ENCODE results near the gene CA10.

The CA10 gene

GRCh38 chr17:51598824-51599223 lies 559.7 kb downstream of the CA10 start:
- TF ChIP-seq, protein P1, sequence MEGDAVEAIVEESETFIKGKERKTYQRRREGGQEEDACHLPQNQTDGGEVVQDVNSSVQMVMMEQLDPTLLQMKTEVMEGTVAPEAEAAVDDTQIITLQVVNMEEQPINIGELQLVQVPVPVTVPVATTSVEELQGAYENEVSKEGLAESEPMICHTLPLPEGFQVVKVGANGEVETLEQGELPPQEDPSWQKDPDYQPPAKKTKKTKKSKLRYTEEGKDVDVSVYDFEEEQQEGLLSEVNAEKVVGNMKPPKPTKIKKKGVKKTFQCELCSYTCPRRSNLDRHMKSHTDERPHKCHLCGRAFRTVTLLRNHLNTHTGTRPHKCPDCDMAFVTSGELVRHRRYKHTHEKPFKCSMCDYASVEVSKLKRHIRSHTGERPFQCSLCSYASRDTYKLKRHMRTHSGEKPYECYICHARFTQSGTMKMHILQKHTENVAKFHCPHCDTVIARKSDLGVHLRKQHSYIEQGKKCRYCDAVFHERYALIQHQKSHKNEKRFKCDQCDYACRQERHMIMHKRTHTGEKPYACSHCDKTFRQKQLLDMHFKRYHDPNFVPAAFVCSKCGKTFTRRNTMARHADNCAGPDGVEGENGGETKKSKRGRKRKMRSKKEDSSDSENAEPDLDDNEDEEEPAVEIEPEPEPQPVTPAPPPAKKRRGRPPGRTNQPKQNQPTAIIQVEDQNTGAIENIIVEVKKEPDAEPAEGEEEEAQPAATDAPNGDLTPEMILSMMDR (conservative IDR thresholded peaks at IDR 0.05): no peak
- H3K27ac ChIP-seq: no peak overlapping the region

DNA sequence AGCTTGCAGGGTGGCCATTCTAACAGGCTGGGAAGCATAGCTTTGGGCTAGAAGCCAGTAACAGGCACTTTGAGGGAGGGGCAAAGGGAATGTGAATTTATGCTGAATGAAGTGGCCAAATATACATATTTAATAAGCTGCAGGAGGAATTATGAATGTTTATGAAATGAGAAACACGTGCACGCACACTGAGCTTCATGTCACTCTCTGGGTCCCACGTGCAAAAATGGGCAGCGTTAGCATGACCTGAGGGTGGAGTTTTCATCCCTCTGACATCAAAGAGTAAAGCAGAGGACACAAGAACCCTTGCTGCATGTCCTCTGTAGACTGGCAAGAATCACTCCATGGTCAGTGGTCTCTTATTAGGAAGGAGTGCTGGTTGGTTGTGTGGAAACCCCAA lies 561.2 kb downstream of the CA10 start:
- TF ChIP-seq, protein P1 (conservative IDR thresholded peaks at IDR 0.05): no peak

GRCh38 chr17:51595826-51596398 lies 562.6 kb downstream of the CA10 start:
- no peak overlapping the region for H3K27ac ChIP-seq
- TF ChIP-seq, protein P1 (conservative IDR thresholded peaks at IDR 0.05): no peak

More for the DNA sequence above, 561.2 kb downstream of the CA10 start:
- H3K27ac ChIP-seq: no peak overlapping the region

GRCh38 chr17:51590071-51590656 lies 568.4 kb downstream of the CA10 start:
- no peak overlapping the region for H3K27ac ChIP-seq
- TF ChIP-seq, protein P1 (conservative IDR thresholded peaks at IDR 0.05): no peak

- no peak overlapping the region for H3K27ac ChIP-seq
- TF ChIP-seq, protein P1 (conservative IDR thresholded peaks at IDR 0.05): no peak
Measured at GRCh38 chr17:51588063-51588462, 570.5 kb downstream of the CA10 start.

DNA sequence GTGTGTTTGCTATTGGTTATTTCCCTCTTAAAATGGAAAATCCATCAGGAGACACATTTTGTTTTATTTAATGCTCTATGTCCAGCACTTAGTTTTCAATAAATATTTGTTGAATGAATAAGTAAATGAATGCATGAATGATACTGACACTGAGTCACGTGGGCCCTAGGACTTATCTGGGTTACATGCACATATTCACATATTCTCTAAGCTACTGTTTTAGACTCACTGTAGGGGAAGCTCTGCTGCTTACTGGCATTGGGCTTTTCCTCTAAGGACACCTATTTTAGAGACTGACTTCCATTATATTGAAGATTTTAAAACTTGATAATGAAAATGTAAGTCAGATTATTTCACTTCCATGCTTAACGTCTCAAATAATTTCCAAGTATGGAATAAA lies 571.0 kb downstream of the CA10 start:
- H3K27ac ChIP-seq: no peak overlapping the region
- TF ChIP-seq, protein P1 (conservative IDR thresholded peaks at IDR 0.05): no peak

DNA sequence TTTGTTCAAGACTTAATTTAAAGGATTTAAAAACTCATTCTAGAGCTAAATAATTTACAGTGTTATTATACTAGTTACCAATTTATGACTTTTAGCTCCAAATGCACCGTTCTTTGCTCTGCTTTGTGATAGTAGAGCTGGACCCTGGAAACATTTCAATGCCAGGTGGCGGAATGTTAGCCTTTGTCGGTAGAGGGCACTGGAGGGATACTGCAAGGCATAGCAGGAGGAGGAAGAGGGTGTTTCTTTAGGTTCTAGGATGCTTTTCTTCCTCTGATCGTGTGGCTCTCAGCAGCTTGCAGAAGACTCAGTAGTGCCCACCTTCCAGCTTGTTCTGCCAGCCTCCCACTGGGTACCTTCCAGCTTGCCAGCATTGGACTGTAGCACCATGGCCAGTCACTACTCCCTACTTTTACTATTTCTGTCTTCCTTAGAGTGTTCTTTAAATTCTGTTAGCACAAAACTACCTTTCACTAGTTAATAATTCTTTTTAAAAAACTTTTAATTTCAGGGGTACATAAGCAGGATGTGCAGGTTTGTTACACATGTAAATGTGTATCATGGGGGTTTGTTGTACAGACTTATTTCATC lies 572.9 kb downstream of the CA10 start:
- no peak overlapping the region for H3K27ac ChIP-seq
- TF ChIP-seq, protein P1 (conservative IDR thresholded peaks at IDR 0.05): peak; percentile 98

Data from VCaP (cell line).